WTC11 (cell line): ENCODE measurements around the gene UNC13C. TPM values are rescaled to one million over a fixed set of nuclear protein-coding genes. Genes with fewer than 3 reads are reported as not detected.

Source experiments
- ATAC-seq: fragments of 200-7000 bp; cut with Tn5 transposase; 2 replicates; pipeline ENCODE4 v1.10.0; 2021; ENCODE audit warnings: mild to moderate bottlenecking, moderate library complexity
- CTCF ChIA-PET: fragments of 300-600 bp; sonication (Branson Sonifier 250); formaldehyde crosslinking; loops from one replicate; lab custom pipeline; 2021; ENCODE audit warnings: antibody characterized with exemption; lab: Charles Lee
- POLR2A ChIA-PET: fragments of 350-600 bp; sonication (Branson Sonifier 250); formaldehyde crosslinking; loops from one replicate; lab custom pipeline; 2021; ENCODE audit warnings: antibody characterized with exemption; lab: Charles Lee
- DNase-seq: peaks from one replicate; pipeline ENCODE4 v3.0.0; 2021; ENCODE audit warnings: low spot score
- H3K27ac Mint-ChIP-seq: 2 replicates; pipeline ENCODE4 v1.8.0; 2021; ENCODE audit warnings: mixed read lengths
- H3K27me3 Mint-ChIP-seq: 2 replicates; pipeline ENCODE4 v1.8.0; 2021; ENCODE audit warnings: low read depth, mild to moderate bottlenecking, moderate library complexity, mixed read lengths
- H3K36me3 Mint-ChIP-seq: 2 replicates; pipeline ENCODE4 v1.8.0; 2021; ENCODE audit warnings: mixed read lengths
- H3K4me1 Mint-ChIP-seq: 2 replicates; pipeline ENCODE4 v1.8.0; 2022; ENCODE audit warnings: mixed read lengths
- H3K4me3 Mint-ChIP-seq: 2 replicates; pipeline ENCODE4 v1.8.0; 2021; ENCODE audit warnings: mild to moderate bottlenecking, moderate library complexity, mixed read lengths
- H3K9me3 Mint-ChIP-seq: 2 replicates; pipeline ENCODE4 v1.8.0; 2021; ENCODE audit warnings: mixed read lengths
- HMGA2 ChIP-seq: fragments of 250-450 bp; sonication (Bioruptor Pico); IDR thresholded peaks from 2 replicates; pipeline ENCODE4 v1.4.0; 2021; ENCODE audit warnings: mild to moderate bottlenecking, moderate library complexity
- NR1H2 ChIP-seq: sonication (generic); formaldehyde crosslinking; IDR thresholded peaks from 2 replicates; pipeline ENCODE4 v1.9.0; 2021; ENCODE audit warnings: mild to moderate bottlenecking, moderate library complexity, missing genetic modification reagents
- PRRX2 ChIP-seq: fragments of 250-450 bp; sonication (Bioruptor Pico); IDR thresholded peaks from 2 replicates; pipeline ENCODE4 v1.8.0; 2021; ENCODE audit warnings: mild to moderate bottlenecking
- RELA ChIP-seq: sonication (generic); formaldehyde crosslinking; IDR thresholded peaks from 2 replicates; pipeline ENCODE4 v1.8.1; 2022; ENCODE audit warnings: missing genetic modification reagents, mild to moderate bottlenecking, borderline replicate concordance
- TCF7 ChIP-seq: sonication (generic); formaldehyde crosslinking; IDR thresholded peaks from 2 replicates; pipeline ENCODE4 v1.8.0; 2022; ENCODE audit warnings: mild to moderate bottlenecking, low read depth, missing genetic modification reagents, moderate library complexity
- ZBTB21 ChIP-seq: sonication (generic); formaldehyde crosslinking; IDR thresholded peaks from 2 replicates; pipeline ENCODE4 v1.8.1; 2023; ENCODE audit warnings: mild to moderate bottlenecking, missing genetic modification reagents, borderline replicate concordance
- ZNF425 ChIP-seq: fragments of 250-450 bp; sonication (Bioruptor Pico); conservative IDR thresholded peaks from 2 replicates; pipeline ENCODE4 v1.9.0; 2021; ENCODE audit warnings: mild to moderate bottlenecking
- total RNA-seq: library from RNA; stranded (reverse); gene quantifications from 3 replicates; pipeline ENCODE4 v1.2.3, GENCODE V29; 2021
- TF ChIP-seq, protein P1 (sequence below): fragments of 250-450 bp; sonication (Bioruptor Pico); IDR thresholded peaks from 2 replicates; pipeline ENCODE4 v1.9.0; 2021; ENCODE audit warnings: mild to moderate bottlenecking
- TF ChIP-seq, protein P2 (sequence below): sonication (generic); formaldehyde crosslinking; IDR thresholded peaks from 2 replicates; pipeline ENCODE4 v1.8.0; 2022; ENCODE audit warnings: missing genetic modification reagents
- TF ChIP-seq, protein P3 (sequence below): sonication (generic); formaldehyde crosslinking; IDR thresholded peaks from 2 replicates; pipeline ENCODE4 v1.8.1; 2023; ENCODE audit warnings: mild to moderate bottlenecking, moderate library complexity, missing genetic modification reagents

UNC13C gene
- total RNA-seq, 1 experiment from 2014 or later, result 0.07 TPM

DNA sequence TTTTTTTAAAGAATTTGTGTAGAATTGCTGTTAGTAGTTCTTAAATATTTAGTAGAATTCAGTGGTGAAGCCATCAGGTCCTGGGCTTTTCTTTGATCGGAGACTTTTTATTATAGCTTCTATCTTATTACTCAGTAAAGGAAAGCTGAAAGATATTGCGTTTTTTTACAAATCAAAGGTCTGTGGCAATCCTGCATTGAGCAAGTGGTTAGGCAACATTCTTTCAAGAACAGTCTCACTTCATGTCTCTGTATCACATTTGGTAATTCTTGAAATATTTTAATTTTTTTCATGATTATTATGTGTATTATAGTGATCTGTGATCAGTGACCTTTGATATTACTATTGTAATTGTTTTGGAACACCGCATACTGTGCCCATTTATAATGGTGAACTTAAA is 140.8 kb downstream of the UNC13C start (continued):
- TF ChIP-seq, protein P1, sequence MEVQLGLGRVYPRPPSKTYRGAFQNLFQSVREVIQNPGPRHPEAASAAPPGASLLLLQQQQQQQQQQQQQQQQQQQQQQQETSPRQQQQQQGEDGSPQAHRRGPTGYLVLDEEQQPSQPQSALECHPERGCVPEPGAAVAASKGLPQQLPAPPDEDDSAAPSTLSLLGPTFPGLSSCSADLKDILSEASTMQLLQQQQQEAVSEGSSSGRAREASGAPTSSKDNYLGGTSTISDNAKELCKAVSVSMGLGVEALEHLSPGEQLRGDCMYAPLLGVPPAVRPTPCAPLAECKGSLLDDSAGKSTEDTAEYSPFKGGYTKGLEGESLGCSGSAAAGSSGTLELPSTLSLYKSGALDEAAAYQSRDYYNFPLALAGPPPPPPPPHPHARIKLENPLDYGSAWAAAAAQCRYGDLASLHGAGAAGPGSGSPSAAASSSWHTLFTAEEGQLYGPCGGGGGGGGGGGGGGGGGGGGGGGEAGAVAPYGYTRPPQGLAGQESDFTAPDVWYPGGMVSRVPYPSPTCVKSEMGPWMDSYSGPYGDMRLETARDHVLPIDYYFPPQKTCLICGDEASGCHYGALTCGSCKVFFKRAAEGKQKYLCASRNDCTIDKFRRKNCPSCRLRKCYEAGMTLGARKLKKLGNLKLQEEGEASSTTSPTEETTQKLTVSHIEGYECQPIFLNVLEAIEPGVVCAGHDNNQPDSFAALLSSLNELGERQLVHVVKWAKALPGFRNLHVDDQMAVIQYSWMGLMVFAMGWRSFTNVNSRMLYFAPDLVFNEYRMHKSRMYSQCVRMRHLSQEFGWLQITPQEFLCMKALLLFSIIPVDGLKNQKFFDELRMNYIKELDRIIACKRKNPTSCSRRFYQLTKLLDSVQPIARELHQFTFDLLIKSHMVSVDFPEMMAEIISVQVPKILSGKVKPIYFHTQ (CRISPR knock-in tag), result no peak
- TF ChIP-seq NR1H2 (CRISPR knock-in tag) (no peak), ZNF425 (no peak), ZBTB21 (CRISPR knock-in tag) (no peak), PRRX2 (no peak), TCF7 (CRISPR knock-in tag) (no peak), RELA (CRISPR knock-in tag) (no peak)
- TF ChIP-seq, protein P2, sequence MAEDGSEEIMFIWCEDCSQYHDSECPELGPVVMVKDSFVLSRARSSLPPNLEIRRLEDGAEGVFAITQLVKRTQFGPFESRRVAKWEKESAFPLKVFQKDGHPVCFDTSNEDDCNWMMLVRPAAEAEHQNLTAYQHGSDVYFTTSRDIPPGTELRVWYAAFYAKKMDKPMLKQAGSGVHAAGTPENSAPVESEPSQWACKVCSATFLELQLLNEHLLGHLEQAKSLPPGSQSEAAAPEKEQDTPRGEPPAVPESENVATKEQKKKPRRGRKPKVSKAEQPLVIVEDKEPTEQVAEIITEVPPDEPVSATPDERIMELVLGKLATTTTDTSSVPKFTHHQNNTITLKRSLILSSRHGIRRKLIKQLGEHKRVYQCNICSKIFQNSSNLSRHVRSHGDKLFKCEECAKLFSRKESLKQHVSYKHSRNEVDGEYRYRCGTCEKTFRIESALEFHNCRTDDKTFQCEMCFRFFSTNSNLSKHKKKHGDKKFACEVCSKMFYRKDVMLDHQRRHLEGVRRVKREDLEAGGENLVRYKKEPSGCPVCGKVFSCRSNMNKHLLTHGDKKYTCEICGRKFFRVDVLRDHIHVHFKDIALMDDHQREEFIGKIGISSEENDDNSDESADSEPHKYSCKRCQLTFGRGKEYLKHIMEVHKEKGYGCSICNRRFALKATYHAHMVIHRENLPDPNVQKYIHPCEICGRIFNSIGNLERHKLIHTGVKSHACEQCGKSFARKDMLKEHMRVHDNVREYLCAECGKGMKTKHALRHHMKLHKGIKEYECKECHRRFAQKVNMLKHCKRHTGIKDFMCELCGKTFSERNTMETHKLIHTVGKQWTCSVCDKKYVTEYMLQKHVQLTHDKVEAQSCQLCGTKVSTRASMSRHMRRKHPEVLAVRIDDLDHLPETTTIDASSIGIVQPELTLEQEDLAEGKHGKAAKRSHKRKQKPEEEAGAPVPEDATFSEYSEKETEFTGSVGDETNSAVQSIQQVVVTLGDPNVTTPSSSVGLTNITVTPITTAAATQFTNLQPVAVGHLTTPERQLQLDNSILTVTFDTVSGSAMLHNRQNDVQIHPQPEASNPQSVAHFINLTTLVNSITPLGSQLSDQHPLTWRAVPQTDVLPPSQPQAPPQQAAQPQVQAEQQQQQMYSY (CRISPR knock-in tag), result no peak

DNA sequence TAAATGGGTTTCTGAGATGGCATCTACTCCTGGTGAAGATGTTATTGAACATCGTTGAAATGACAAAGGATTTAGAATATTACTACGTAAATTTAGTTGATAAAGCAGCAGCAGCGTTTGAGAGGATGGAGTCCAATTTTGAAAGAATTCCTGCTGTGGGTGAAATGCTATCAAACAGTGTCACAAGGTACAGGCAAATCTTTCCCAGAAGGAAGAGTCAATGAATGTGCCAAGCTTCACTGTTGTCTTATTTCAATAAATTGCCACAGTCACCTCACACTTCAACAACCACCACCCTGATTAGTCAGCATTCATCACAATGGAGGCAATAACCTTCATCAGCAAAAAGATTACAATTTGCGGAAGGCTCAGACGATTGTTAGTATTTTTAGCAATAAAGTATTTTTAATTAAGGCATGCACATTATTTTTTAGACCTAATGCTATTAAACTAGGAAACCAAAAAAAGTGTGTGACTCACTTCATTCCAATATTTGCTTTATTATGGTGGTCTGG is 142.8 kb downstream of the UNC13C start:
- H3K27me3 Mint-ChIP-seq, result no peaks in the 10 kb centered on the region
- no peak for ATAC-seq
- H3K36me3 Mint-ChIP-seq, result no peaks in the 10 kb centered on the region
- TF ChIP-seq, protein P3, sequence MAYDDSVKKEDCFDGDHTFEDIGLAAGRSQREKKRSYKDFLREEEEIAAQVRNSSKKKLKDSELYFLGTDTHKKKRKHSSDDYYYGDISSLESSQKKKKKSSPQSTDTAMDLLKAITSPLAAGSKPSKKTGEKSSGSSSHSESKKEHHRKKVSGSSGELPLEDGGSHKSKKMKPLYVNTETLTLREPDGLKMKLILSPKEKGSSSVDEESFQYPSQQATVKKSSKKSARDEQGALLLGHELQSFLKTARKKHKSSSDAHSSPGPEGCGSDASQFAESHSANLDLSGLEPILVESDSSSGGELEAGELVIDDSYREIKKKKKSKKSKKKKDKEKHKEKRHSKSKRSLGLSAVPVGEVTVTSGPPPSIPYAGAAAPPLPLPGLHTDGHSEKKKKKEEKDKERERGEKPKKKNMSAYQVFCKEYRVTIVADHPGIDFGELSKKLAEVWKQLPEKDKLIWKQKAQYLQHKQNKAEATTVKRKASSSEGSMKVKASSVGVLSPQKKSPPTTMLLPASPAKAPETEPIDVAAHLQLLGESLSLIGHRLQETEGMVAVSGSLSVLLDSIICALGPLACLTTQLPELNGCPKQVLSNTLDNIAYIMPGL (CRISPR knock-in tag), result no peak
- no peak for DNase-seq
- CTCF ChIA-PET, result no interaction called here
- POLR2A ChIA-PET, result no interaction called here
- H3K27ac Mint-ChIP-seq, result no peak overlapping the region
- peaks cover 2% of the 10 kb centered on the region; the same call in 1 of the 2 replicates for H3K4me1 Mint-ChIP-seq
- no peak overlapping the region for H3K4me3 Mint-ChIP-seq
- H3K9me3 Mint-ChIP-seq, result no peaks in the 10 kb centered on the region

- ATAC-seq, result no peak
Observed at GRCh38 chr15:54127574-54127973, 149.3 kb downstream of the UNC13C start.

More at GRCh38 chr15:54127574-54127973, 149.3 kb downstream of the UNC13C start:
- Mint-ChIP-seq H3K36me3 (no peaks in the 10 kb centered on the region), H3K27me3 (no peaks in the 10 kb centered on the region), H3K9me3 (peaks cover 10% of the 10 kb centered on the region), H3K27ac (no peak overlapping the region), H3K4me1 (no peaks in the 10 kb centered on the region), H3K4me3 (no peak overlapping the region)
- DNase-seq, result no peak
- peak; percentile 92 for TF ChIP-seq HMGA2 (CRISPR knock-in tag)
- TF ChIP-seq, protein P2 (CRISPR knock-in tag), result no peak
- POLR2A ChIA-PET, result no interaction called here
- CTCF ChIA-PET, result no interaction called here
